C1 segment of cervical spinal cord (tissue), 14 donors: ENCODE results near the gene VGLL2.
"Not testable (repeated sequence)": the region's sequence is repeated elsewhere in the genome, so short reads cannot be mapped to it uniquely, and the experiment has no call there.

Experiments
- DNase-seq, 14 donors: peaks; one replicate each; lab custom pipeline; 2025; lab: John Stamatoyannopoulos, UW

Gene VGLL2, protein sequence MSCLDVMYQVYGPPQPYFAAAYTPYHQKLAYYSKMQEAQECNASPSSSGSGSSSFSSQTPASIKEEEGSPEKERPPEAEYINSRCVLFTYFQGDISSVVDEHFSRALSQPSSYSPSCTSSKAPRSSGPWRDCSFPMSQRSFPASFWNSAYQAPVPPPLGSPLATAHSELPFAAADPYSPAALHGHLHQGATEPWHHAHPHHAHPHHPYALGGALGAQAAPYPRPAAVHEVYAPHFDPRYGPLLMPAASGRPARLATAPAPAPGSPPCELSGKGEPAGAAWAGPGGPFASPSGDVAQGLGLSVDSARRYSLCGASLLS

DNA sequence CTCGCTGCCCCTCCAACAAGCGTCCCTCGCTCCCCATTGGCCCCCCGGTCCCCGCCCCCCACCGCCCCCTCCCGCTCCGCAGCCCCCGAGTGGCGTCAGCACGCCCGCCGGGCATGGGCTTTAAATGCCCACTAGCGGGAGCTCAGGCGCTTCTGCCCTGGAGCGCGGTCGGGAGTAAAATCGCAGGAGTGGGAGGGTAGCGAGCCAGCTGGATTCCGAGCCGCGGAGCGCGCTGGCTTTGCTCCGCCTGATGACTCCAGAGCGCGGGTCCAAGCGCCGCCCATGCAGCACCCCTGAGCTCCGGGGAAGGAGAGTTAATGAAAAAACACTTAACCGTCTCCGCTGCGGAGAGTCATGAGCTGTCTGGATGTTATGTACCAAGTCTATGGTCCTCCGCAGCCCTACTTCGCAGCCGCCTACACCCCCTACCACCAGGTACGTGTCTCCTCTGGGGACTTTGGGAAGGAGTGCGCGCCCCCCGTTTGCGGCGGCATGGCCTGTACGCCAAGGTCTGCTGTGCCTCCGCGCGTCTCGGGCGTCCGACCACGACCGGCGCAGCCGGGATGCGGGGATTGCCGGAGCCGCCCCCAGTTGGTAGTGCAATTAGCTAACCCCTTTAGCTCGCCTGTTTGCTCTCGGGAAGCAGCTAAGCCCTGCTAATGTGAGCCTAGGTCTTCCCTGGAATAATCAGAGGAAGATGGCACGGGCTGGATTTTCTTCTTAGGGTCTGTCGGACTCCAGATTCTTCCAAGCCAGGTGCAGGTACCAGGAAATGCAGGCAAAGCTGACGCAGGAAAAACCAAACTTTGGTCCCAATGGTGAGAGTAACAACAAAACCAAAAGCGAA, at the start of gene VGLL2:
TSS of gene VGLL2 (plus strand) at position 149 of the 847 bp plus-strand sequence. CDS start at position 355, 206 bp downstream.
- peak in 5 of 14 donors; percentile 17 to 66 (median 29) for DNase-seq

DNA sequence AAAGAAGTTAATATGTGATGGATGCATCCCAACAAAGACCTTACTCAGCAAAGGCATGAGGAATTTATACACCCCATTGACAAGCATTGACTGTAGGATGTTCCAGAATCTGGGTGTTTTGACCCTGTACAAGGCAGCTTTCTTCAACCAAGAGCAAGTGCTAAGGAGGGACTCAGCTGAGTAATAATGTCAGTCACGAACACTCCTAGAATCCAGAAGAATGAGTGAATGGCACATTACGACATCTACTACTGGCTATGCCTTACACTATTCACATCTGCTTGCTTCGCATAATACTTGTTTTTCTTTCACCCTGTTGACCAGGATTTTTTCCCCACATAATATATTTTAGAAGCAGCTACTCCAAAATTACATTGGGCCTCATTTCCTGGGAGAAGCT, 42.5 kb upstream of the VGLL2 start:
- no peak for DNase-seq

DNA sequence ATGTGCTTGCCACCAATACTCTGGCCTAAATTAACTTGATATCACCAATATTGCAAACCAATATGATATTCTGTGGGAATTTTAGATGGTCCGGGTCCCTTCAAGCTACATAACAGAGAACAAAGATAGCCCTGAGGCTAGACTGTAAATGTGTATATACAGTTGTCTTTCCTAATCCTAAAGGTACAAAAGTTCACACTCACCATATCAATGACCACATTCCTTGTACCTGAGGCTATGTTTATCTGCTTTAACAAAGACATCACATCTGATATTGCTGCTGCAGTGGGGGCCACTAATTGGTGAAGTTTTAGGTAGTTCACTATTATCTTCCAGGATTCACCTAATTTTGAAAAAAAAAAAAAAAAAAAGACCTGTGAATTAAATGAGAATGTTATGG, 38.6 kb upstream of the VGLL2 start:
- DNase-seq: no peak

DNA sequence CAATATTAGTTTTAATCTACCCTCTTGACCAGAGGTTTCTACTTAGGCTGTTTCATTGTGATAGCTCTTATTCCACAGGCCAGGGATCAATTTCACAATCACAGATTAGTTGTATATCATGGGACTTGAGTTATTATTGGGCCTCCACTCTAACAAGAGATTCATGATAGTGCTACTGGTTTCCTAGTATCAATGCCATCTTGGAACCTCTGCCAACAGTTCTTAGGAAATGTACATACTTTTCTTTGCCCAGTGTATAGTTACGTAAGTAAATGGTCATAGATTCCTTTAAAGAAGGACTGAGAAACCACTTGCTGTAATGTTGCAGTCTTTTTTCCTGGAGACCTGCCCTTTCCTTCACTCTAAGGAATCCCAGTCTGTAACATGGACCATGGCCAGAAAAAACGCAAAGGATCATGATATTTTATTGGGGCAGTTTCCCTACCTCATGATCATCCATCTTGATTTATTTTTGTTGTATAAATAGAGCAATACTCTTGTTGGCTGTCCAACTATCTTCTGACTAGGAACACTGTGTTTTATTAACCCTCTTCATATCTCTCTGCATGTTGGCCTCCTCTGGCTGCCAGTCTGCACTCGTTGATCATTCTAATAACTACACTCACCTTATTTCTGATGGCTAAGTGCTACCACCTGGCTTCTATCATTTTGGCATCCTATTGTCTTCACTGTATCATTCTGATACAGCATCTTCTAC, 38.0 kb upstream of the VGLL2 start:
- no peak for DNase-seq

- DNase-seq: no peak
These were observed 37.2 kb upstream of the VGLL2 start for GRCh38 chr6:117228202-117228601.

GRCh38 chr6:117229870-117230269, 35.5 kb upstream of the VGLL2 start:
- DNase-seq: no peak

DNA sequence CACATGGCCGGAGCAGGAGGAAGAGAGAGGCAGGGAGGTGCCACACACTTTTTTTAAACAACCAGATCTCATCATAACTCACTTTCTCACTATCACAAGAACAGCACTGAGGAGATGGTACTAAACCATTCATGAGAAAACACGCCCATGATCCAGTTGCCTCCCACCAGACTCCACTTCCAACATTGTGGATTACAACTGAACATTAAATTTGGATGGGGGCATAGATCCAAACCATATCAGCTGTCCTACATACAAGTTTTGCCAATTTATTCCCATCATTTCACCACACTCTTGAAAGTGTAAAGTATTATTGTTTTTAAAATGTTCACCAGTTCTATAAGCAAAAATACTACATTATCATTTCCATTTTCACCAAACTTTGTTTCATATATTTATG, 33.9 kb upstream of the VGLL2 start:
- DNase-seq: no peak

- DNase-seq: no peak
These were observed 33.2 kb upstream of the VGLL2 start for GRCh38 chr6:117232196-117232595.

DNA sequence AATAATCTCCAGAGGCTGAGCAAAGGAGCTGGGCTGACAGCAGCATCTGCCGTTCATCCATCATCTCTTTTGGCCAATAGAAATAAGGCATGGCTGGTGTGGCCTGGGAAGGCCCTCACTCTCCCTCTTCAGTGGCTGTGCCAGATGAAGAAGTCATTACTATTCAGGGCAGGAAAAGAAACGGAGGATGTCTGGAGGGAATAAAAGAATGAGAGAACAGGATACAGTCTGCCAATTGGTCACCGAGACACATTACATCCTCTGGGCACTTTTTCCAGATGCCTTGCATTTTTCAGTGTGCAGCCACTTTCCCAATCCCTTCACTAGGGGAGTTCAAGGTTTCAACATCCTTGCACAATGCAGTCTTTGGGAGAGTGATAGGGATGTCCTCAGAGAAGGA, 32.2 kb upstream of the VGLL2 start:
- peak in 1 of 14 donors; percentile 3 for DNase-seq

DNA sequence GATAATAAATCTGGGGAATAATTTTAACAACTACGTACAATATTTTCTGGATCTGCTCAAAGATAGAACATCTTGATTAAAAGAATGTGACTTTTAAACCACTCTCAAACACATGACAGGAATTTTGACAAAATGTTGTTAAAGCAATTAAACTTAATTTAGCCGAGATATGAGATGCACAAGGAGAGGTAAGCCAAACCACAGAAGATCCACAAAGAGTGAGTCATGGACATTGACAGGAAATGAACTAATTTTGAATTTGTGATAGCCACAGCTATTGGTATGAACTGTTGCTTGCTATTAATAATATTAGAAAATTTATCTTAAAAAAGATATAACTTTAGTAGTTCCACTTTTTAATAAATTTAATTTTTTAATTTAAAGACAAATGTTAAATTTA, 27.8 kb upstream of the VGLL2 start:
- no peak for DNase-seq

DNA sequence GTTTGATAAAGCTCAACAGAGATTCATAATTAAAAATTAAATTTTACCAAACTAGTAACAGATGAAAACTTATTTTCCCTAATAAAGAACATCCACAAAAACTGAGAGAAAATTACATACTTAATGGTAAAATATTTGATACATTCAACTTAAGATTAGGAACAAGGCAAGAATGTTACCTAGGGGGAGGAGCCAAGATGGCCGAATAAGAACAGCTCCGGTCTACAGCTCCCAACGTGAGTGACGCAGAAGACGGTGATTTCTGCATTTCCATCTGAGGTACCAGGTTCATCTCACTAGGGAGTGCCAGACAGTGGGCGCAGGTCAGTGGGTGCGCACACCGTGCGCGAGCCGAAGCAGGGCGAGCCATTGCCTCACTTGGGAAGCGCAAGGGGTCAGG, 20.8 kb upstream of the VGLL2 start:
- DNase-seq: not testable (repeated sequence)

DNA sequence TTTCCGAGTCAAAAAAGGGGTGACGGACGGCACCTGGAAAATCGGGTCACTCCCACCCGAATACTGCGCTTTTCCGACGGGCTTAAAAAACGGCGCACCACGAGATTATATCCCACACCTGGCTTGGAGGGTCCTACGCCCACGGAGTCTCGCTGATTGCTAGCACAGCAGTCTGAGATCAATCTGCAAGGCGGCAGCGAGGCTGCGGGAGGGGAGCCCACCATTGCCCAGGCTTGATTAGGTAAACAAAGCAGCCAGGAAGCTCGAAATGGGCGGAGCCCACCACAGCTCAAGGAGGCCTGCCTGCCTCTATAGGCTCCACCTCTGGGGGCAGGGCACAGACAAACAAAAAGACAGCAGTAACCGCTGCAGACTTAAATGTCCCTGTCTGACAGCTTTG, 20.4 kb upstream of the VGLL2 start:
- not testable (repeated sequence) for DNase-seq

DNA sequence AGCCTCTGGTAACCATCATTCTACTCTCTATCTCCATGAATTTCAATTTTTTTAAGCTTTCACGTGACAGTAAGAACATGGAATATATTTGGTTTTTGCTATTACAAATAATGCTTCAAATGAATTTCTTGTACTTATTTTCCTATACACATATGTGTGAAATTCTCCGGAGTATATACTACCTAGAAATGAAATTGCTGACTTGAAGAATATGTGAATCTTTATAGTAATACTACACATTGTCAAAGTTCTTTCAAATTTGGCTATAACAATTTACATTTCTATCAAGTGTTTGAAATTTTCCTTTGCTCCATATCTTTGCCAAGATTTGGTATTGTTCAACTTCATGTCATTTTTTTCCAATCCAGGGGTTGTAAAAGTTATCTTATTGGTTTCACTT, 11.6 kb upstream of the VGLL2 start:
- no peak for DNase-seq

DNA sequence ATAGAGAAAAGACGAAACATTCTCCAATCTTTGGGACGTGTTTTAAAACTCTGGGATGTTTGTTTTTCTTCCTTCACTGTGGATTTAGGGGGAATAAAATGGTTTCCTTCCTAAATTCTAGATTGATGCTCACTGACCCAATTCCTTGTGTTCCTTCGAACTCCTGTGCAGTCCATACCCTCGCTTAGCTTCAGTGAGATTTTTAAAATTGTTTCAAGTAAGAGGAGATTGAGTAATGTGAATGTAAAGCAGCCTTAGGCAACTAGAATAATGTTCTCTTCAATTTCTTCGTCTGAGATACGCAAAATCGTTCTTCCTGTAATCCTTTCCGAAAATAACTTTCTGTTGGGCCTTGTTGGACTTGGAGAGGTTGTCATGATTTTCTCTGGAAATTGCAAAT, 2.6 kb upstream of the VGLL2 start:
- DNase-seq: no peak

DNA sequence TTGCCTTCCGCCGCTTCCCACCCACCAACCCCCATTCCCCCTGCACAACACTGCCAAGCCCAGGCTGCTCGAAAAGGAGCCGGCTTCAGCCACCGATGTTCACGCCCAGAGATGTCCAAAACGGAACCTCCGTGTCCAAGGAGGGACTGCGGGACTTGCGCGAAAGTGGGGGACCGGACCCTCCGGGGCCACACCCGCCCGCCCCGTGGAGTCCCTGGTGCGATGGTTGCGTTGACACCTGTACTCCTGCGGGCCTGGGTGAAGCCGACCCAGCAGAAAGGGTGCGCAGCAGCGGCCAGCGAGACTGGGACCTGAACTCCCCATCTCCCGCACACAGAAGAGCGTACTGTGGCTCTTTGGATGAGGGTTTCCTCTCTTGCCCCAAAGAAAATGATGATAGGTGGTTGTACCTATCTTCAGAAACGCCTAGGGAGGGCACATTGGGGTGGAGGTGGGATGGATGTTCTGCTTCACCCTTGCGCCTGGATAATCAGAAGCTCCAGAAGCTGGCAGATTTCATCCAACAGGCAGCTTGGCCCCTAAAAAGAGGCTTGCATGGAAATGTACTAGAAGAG, 1.9 kb upstream of the VGLL2 start:
- no peak for DNase-seq

GRCh38 chr6:117264369-117264691, 1.0 kb upstream of the VGLL2 start:
- DNase-seq: no peak

- no peak for DNase-seq
These were observed 507 bp upstream of the VGLL2 start for GRCh38 chr6:117264692-117265409.

- no peak for DNase-seq
These were observed 1.1 kb downstream of the VGLL2 start for GRCh38 chr6:117266257-117267053.

DNA sequence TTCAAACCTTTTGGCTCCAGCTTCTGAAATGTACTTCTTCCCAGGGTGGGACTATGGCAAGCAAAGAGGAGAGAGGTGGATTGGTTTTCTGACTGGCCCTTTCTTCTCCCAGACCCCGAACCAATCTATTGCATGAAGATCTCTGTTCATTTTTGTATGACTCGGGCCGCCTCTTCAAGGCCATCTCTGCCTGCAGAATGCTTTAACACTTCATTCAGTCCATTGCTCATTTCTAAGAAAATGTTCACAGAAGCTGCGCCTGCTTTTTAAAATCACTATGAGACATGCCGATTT, 1.6 kb downstream of the VGLL2 start:
- no peak for DNase-seq

GRCh38 chr6:117267766-117268534, 2.6 kb downstream of the VGLL2 start:
- DNase-seq: no peak
